Medulla oblongata (tissue), 1 donor: ENCODE measurements around the gene NPIPA1.
"Not testable (repeated sequence)": the region's sequence is repeated elsewhere in the genome, so short reads cannot be mapped to it uniquely, and the experiment has no call there.

Experiments used
- DNase-seq: peaks from one replicate; pipeline ENCODE4 v3.0.0-alpha.2; 2015; ENCODE audit errors: extremely low spot score

NPIPA1 gene

GRCh38 chr16:14937143-14937542 is at the start of gene NPIPA1:
TSS of gene NPIPA1 (plus strand) at chr16:14937443. CDS start at chr16:14937443, 0 bp downstream.
- DNase-seq: not testable (repeated sequence)

- DNase-seq: not testable (repeated sequence)
These were observed 45.1 kb upstream of the NPIPA1 start for GRCh38 chr16:14892111-14892510.

- not testable (repeated sequence) for DNase-seq
These were observed 41.9 kb upstream of the NPIPA1 start for GRCh38 chr16:14895382-14895781.

GRCh38 chr16:14896023-14896422 is 41.2 kb upstream of the NPIPA1 start:
- not testable (repeated sequence) for DNase-seq

- not testable (repeated sequence) for DNase-seq
These were observed 40.1 kb upstream of the NPIPA1 start for GRCh38 chr16:14897006-14897664.

GRCh38 chr16:14898162-14898561 is 39.1 kb upstream of the NPIPA1 start:
- DNase-seq: not testable (repeated sequence)

- DNase-seq: not testable (repeated sequence)
These were observed 33.9 kb upstream of the NPIPA1 start for GRCh38 chr16:14903191-14903957.

GRCh38 chr16:14909744-14910143 is 27.5 kb upstream of the NPIPA1 start:
- not testable (repeated sequence) for DNase-seq

- not testable (repeated sequence) for DNase-seq
These were observed 26.2 kb upstream of the NPIPA1 start for GRCh38 chr16:14910833-14911629.

GRCh38 chr16:14911954-14912353 is 25.3 kb upstream of the NPIPA1 start:
- not testable (repeated sequence) for DNase-seq

- DNase-seq: not testable (repeated sequence)
These were observed 24.7 kb upstream of the NPIPA1 start for GRCh38 chr16:14912588-14912987.

- not testable (repeated sequence) for DNase-seq
These were observed 18.7 kb upstream of the NPIPA1 start for GRCh38 chr16:14918504-14918903.

GRCh38 chr16:14919837-14920600 is 17.2 kb upstream of the NPIPA1 start:
- not testable (repeated sequence) for DNase-seq

- DNase-seq: not testable (repeated sequence)
These were observed 15.0 kb upstream of the NPIPA1 start for GRCh38 chr16:14922285-14922684.

GRCh38 chr16:14922968-14923367 is 14.3 kb upstream of the NPIPA1 start:
- DNase-seq: not testable (repeated sequence)

- DNase-seq: not testable (repeated sequence)
These were observed 13.7 kb upstream of the NPIPA1 start for GRCh38 chr16:14923394-14924088.

- DNase-seq: not testable (repeated sequence)
These were observed 12.9 kb upstream of the NPIPA1 start for GRCh38 chr16:14924359-14924758.

GRCh38 chr16:14924982-14925381 is 12.3 kb upstream of the NPIPA1 start:
- not testable (repeated sequence) for DNase-seq

GRCh38 chr16:14928064-14928714 is 9.1 kb upstream of the NPIPA1 start:
- not testable (repeated sequence) for DNase-seq

GRCh38 chr16:14929176-14929575 is 8.1 kb upstream of the NPIPA1 start:
- not testable (repeated sequence) for DNase-seq
